C4-2B (cell line): Measurements from ENCODE around the gene AKIRIN1.
"Not testable (repeated sequence)": the region's sequence is repeated elsewhere in the genome, so short reads cannot be mapped to it uniquely, and the experiment has no call there.

Source experiments
- H3K27ac ChIP-seq: fragments of 450-650 bp; 2 replicates; pipeline ENCODE4 v1.5.1; 2017
- ZFX ChIP-seq: fragments of 450-650 bp; IDR thresholded peaks from 2 replicates; pipeline ENCODE4 v1.6.1; 2017
- TF ChIP-seq, protein P1 (sequence below): fragments of 450-650 bp; conservative IDR thresholded peaks from 2 replicates; pipeline ENCODE4 v1.5.1; 2017; ENCODE audit warnings: mild to moderate bottlenecking

The AKIRIN1 gene

GRCh38 chr1:39001516-39002421, 10.7 kb downstream of the AKIRIN1 start:
- H3K27ac ChIP-seq = no peak overlapping the region
- TF ChIP-seq, protein P1, sequence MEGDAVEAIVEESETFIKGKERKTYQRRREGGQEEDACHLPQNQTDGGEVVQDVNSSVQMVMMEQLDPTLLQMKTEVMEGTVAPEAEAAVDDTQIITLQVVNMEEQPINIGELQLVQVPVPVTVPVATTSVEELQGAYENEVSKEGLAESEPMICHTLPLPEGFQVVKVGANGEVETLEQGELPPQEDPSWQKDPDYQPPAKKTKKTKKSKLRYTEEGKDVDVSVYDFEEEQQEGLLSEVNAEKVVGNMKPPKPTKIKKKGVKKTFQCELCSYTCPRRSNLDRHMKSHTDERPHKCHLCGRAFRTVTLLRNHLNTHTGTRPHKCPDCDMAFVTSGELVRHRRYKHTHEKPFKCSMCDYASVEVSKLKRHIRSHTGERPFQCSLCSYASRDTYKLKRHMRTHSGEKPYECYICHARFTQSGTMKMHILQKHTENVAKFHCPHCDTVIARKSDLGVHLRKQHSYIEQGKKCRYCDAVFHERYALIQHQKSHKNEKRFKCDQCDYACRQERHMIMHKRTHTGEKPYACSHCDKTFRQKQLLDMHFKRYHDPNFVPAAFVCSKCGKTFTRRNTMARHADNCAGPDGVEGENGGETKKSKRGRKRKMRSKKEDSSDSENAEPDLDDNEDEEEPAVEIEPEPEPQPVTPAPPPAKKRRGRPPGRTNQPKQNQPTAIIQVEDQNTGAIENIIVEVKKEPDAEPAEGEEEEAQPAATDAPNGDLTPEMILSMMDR = no peak
- no peak for TF ChIP-seq ZFX

DNA sequence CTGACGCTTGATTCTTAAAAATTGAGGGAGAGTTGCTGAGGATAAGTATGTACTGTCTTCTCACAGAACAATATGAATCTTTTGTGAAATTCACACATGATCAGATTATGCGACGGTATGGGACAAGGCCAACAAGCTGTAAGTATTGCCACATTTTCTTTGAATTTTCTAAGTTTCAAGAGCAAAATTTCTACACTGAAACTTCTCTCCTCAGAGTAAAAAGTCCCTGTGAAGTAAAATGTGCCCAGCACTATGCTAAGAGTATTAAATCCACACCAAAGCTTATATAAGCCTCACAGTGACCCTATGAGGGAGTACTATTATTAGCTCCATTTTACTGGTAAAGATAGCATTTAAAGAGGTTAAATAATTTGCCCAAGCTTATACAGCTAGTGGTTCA, 12.2 kb downstream of the AKIRIN1 start:
- TF ChIP-seq, protein P1 = no peak
- no peak for TF ChIP-seq ZFX
- no peak overlapping the region for H3K27ac ChIP-seq

DNA sequence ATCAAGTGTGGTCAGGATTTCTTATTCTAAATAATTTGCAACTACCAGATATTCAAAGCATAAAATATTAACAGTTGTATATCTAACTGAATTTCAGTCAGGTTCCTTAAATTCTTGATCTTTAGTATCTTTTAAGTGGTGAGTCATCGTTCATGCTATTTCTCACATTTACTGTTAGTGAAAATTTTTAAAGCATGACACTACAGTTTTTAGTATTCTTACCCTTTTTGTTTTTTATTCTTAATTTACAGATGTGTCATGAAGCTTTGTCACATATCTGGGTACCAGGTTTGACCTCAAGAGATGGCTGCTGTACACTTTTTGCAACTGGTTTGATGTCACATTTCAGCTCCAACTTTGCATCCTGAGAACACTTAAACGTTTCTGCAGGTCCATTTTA, 12.7 kb downstream of the AKIRIN1 start:
- no peak overlapping the region for H3K27ac ChIP-seq

DNA sequence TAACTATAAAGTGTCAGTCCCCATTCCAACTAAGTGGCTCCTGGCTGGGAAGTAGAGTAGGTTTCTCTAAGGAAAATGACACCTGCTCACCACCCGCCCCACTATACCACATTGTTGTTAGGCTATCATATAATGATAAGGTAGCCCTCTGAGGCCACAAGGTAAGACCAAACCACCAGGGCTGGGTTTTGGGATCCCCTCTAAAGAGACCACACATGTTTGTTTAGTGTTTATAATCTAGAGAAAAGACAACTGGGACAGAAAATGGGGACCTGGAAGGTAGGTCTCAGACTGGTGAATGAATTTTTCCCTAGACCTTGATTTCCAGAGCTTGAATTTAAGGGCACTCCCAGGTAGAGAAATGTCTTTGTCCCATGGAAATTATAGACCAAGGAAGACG, 15.2 kb downstream of the AKIRIN1 start:
- TF ChIP-seq, protein P1 = no peak
- TF ChIP-seq ZFX = no peak
- H3K27ac ChIP-seq = no peak overlapping the region

More for the DNA sequence above, 12.7 kb downstream of the AKIRIN1 start:
- TF ChIP-seq ZFX = no peak
- TF ChIP-seq, protein P1 = no peak

DNA sequence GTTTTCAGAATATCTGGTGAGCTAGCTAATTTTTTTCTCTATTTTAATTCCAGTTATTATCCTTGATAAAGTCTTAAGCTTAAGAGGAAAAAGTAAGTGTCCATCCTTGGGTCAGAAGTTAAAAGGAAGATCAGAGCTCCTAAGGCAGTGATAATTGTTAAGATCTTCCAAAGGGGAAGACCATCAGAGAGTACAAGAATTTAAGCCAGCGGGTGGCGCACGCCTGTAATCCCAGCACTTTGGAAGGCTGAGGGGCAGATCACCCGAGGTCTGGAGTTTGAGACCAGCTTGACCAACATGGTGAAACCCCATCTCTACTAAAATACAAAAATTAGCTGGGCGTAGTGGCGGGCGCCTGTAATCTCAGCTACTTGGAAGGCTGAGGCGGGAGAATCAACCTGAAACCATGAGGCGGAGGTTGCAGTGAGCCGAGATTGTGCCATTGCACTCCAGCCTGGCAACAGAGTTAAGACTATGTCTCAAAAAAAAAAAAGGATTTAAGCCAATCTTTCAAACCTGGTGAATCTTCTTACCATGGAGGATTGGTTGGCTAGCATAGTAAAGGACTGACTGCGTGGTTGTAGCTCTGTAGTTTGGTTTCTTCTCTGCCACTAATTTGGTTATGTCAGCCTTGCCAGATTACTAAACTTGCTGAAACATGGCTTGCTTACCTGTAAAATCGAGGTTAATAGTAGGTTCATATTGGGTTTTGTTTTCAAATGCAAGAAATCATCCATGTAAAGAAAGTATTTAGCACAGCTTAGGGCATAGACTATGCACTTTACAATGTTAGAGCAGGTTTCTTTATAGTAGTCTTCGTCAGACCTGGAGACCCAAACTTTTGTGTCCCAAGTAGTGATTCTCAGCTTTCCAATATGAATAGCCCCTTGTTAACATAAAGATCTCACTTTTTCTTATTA, 15.9 kb downstream of the AKIRIN1 start:
- TF ChIP-seq, protein P1 = no peak
- TF ChIP-seq ZFX = no peak
- no peak overlapping the region for H3K27ac ChIP-seq

- not testable (repeated sequence) for H3K27ac ChIP-seq
Measured at GRCh38 chr1:39014956-39015355, 23.9 kb downstream of the AKIRIN1 start.

DNA sequence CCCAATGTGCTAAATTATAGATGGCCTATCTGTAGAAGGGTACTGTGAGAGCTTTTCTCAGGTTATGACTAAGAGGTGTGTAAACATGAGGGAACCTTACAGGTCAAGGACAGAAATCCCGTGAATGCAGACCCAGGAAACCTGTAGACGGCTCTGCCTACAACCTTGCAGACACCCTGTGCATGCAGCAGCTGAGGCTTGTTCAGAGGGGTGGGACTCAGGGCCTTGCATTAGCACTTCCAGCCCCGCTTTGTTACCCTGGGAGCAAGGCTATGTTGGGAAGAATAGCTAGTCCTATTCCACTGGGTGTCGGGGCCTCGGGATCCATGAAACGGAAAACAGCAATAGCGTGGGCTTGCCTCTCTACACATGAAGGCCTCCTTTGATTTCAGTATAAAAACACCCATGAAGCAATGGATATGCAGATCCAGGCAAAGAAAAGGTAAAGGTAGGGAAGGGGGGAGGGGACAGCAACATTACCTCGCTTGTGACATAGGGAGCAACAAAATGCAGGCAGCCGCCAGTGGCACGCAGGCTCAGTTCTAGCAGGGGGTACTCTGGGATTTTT, 25.6 kb downstream of the AKIRIN1 start:
- TF ChIP-seq, protein P1 = no peak
- no peak for TF ChIP-seq ZFX
- H3K27ac ChIP-seq = no peak overlapping the region
